Esophagus mucosa (tissue), 1 donor: ENCODE data around the gene SLC4A8. TPM values are rescaled to one million over a fixed set of nuclear protein-coding genes. Genes with fewer than 3 reads are reported as not detected.
"Not testable (repeated sequence)": the region's sequence is repeated elsewhere in the genome, so short reads cannot be mapped to it uniquely, and the experiment has no call there.

ENCODE experiments used
- ATAC-seq: fragments of 200-7000 bp; cut with Tn5 transposase; one replicate; pipeline ENCODE4 v1.9.1; 2020
- total RNA-seq: library from RNA; stranded (reverse); gene quantifications from one replicate; pipeline ENCODE4 v1.2.4, GENCODE V29; 2023
- donor health status: DM: yes; HTN: yes; CAD: no.

Gene SLC4A8
- total RNA-seq, 1 donor from 2014 or later = 0.20 TPM

DNA sequence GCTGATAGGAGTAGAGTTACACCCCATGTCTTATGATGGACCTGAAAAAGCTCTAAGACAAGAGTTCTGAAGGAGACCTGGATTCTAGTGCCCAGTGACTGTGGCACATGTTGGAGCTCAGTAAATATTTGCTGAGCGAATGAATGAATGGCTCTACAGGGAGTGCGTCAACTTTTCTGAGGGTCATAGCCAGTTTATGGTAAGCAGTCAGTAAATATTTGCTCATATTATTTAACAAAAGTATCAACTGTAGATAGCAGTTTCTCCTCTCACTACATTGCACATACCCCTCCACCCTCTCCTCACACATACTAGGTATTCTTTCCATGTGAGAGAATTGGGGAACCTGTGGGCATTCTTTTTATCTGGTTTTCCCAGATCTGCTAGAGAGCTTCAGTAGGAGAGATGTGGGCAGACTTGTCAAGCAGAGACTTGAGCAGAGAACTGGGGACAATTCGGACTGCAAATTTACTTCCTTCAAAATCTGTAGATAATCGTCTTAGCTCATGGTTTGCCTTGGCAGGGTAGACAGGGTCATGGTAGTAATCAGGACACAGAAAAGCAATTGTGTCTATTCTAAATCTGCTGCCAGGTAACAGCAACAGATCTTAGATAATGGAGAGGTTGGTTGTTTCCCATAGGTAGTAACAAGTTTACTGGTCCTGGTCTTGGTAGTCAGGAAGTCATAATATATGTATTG, 5.7 kb downstream of the SLC4A8 start:
- no peak for ATAC-seq

DNA sequence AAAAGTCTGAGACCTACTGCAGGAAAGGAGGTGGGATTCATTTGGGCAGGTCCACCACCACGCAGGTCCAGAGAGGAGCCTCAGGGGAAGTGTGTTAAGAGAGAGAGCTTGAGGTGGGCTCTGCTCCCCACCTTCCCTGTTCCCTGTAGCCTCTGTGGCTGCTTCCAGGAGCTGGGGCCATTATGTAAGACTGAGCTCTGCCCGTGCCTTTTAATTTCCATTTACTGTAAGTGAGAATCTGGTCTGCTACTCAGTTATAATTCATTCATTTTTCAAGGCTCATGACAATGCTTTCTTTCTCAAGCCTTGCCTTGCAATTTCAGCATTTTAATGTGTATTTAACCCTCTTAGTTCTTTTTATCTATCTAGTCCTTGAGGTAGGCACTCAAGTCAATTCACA, 8.3 kb downstream of the SLC4A8 start:
- ATAC-seq = no peak

DNA sequence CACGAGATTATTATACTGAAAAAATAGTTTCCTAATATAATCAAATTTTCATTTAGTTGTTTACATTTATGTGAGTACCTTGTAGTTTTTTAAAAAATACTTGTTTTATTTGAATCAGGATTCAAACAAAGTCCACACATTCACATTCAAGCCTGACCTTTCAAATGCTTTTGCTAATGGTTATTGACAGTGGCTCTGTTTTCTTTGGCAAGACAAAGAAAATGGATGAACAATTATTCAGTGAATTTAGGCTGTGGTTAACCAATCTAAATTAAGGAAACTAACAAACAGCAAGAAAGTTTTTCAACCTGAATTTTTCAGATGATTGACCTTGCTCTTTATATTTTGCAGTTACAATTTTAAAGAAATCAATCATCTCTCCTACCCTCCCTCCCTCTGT, 9.7 kb downstream of the SLC4A8 start:
- no peak for ATAC-seq

DNA sequence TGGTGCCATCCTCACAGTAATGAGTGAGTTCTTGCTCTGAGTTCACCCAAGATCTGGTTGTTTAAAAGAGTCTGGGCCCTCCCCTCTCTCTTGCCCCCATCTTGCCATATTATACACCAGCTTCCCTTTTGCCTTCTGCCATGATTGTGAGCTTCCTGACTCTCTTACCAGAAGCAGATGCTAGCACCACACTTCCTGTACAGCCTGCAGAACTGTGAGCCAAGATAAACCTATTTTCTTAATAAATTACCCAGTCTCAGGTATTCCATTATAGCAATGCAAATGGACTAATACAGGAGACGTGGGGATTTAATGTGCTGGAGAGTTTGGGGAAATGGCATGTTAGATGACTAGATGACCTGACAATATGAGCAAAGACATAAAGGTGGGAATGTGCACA, 12.8 kb downstream of the SLC4A8 start:
- no peak for ATAC-seq

DNA sequence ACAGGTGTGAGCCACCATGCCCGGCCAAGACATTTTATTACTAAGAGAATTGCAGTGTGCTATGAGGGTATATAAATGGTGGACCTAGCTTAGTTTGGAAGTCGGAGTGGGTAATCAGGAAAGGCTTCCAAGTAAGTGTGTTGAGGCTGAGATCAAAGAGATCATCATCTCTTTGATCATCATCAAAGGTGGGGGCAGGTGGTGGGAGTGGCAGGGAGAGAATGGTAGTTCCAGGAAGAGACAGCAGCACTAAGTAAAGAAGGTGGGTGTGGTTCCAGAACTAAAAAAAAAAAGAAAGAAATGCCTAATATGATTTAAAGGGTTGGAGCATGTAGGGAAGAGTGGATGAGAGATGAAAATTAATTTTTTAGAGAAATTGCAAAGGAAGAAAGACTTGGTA, 14.7 kb downstream of the SLC4A8 start:
- no peak for ATAC-seq

DNA sequence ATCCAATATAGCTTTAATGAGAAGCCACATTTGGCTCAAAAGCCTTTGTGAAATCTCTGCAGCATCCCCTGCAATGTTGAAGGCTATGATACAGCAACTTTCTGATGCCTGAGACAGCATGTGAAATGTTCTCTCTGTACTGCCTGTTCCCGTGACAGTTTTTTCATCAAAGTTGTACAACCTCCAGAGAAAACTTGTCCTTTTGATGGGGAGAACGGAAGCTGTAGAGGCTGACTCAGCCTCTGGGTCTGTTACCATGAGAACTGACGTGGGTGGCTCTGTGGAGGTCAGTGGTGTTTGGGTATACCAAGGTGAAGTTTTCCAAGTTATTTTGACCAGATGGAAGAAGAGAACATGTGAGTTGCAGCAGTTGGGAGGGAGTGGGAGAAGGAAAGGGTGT, 17.0 kb downstream of the SLC4A8 start:
- no peak for ATAC-seq

DNA sequence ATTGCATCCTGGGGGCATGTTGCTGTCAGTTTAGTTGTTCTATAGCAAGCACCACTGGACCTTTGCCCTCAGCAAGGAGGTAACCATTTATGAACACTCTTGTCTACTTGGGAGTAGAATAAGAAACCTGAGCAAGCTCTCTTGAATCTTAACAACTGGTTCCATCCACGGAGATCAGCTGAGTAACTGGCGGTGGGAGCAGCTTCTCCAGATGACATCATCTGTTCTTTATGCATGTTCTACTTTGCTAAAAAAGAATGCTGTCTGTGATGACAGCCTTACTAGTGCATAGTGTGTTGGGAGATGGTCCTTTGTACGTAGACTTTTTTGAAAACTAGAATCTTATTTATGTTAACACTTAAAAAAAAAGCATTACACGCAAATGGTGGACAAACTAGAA, 17.7 kb downstream of the SLC4A8 start:
- ATAC-seq = no peak

DNA sequence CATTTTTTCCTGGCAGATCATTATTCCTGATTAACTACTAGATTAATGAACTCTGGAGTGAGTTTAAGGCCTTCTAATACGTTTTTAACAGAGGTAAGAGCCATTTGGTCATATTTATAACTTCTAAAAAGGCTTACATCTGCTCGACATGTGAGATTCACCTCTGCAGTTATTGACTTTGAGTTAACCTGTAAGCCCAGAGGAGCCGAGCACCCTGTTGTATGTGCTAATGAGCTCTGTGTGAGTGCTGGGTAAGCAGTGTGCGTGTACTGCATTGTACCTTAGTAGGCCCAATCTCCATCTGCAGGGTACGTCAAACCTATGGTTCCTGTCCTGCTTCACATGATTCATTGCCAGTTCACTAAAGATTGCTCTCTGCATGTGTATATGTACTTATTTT, 18.9 kb downstream of the SLC4A8 start:
- no peak for ATAC-seq

DNA sequence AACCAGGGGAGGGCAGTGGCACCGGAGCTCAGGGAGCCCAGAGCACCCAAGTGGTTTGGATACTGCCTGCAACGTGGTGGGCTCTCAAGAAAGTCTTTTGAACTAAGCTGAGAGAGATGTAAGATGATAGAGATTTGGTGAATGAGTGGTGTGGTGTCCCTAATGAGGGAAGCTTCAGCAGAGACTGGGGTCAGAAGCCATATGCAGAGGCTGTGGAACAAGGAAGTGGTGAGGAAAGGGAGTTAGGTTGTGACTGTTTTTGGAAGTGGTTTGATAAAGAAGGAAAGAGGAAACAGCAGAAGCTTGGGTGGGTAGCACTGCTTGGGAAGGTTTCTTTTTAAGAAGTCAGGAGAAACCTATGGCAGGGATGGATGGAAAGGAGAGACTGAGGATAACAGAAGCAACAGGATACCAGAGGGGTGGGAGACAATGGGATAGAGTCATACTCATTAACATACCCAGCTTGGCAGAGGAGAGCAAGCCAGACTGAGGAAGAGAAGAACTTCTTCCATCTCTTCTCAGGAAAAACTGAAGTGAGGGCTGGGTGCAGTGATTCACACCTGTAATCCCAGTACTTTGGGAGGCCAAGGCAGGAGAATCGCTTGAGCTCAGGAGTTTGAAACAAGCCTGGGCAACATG, 24.1 kb downstream of the SLC4A8 start:
- no peak for ATAC-seq

DNA sequence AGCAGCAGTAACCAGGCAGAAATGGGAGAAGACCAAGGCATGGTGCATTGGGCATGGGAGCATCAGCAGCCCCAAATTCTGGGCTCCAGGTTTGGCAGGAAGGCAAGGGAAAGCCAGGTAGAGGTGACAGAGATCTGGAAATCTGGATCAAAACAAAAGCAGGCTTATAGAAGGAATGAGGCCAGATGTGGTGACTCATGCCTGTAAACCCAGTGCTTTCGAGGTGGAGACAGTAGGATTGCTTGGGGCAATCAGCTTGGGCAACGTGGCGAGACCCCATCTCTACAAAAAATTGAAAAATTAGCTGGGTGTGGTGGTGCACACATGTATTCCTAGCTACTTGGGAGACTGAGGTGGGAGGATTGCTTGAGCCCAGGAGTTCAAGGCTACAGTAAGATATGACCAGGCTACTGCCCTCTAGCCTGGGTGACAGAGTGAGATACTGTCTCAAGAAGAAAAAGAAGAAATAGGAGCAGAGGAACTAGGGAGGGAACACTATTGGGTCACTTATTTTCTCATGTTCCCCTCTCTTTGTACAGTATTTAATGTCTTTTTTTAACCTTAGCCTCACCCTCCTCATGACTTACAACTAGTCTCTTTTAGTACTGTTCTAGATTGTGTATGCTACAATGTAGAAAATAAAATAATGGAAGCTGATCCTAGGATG, 25.1 kb downstream of the SLC4A8 start:
- peak; percentile 63 for ATAC-seq

DNA sequence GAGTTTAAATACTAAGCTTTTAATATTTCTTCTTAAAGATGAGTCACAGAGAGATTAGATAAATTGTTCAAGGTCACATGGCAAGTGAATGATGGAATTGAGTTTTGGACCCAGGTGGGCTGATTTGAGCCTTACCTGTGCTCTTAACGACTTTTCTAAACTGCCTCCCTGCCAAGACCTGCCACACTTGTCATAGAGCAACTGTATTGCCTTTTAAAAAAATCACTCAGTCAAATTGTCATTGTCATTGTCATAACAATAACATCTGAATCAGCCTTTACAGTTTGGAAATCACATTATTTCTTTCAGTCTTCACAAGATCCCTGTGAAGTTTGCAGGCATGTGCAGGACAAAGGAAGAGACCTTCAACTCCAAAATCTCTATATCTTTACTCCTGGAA, 25.7 kb downstream of the SLC4A8 start:
- ATAC-seq = no peak

DNA sequence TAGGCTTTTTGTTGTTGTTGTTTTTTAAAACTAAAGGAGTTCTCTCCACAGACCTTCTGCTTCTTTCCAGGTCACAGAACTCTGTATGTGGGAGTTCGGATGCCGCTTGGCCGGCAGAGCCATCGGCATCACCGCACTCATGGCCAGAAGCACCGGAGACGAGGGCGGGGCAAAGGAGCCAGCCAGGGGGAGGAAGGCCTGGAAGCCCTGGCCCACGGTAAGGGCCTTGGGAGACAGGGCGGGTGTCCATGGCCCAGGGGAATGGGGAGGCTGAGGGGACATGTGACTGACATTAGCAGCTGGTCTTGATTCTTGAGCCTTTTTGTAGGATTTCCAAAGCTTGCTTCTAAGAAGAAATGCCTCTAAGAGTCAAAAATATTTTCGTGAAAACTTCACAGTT, 26.2 kb downstream of the SLC4A8 start:
- ATAC-seq = no peak

DNA sequence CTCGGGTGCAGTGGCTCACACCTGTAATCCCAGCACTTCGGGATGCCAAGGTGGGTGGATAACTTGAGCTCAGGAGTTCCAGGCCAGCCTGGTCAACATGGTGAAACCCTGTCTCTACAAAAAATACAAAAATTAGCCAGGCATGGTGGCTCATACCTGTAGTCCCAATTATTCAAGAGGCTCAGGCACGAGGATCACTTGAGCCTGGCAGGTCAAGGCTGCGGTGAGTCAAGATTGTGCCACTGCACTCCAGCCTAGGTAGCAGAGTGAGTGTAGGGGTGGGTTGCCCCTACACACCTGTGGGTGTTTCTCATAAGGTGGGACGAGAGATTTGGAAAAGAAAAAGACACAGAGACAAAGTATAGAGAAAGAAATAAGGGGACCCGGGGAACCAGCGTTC, 29.4 kb downstream of the SLC4A8 start:
- ATAC-seq = not testable (repeated sequence)

DNA sequence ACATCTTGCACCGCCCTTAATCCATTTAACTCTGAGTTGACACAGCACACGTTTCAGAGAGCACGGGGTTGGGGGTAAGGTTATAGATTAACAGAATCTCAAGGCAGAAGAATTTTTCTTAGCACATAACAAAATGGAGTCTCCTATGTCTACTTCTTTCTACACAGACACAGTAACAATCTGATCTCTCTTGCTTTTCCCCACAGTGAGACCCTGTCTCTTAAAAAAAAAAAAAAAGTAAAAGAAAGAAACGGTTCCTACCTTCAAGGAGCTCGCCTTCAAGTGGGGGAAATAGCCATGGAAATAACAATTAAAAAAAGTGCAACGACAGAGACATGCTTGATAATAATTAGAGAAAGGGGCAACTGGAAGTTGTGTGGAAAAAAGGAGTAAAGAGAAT, 30.4 kb downstream of the SLC4A8 start:
- ATAC-seq = not testable (repeated sequence)

DNA sequence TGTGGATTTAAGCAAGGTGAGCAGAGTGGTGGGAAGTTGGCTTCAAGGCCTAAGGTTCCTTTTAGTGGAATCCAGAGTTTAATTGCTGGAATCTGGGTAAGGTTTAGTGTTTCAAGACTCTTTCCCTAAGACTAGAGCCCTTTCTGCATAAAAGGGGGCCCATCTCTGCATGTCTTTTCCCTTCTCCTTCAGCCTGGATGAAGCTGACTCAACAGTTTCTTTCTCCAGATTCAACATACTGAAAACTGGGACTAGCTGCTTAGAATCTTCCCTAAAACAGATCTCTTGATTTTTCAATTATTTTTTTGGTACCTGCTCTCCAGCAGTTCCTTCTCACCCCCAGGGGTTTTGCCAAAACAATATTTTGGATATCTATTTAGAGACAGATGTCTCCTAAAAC, 34.0 kb downstream of the SLC4A8 start:
- ATAC-seq = no peak

DNA sequence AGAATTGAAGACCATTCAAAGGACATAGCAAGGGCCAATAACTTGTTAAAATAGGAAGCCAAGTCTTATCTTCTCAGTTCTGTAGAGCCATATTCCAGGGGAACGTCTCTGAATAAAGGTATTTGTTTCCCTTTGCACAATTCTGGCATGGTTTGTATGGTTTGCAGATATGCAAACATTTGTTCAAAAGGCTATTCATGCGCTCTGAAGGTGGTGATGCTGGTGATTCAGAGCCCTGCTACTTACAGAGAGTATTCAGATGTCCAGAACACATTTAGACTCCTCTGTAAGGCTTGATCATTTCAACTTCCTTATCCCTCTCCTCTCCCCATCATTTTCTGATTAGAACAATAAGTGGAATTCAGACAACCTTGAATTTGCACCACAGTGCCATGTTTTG, 35.9 kb downstream of the SLC4A8 start:
- no peak for ATAC-seq

DNA sequence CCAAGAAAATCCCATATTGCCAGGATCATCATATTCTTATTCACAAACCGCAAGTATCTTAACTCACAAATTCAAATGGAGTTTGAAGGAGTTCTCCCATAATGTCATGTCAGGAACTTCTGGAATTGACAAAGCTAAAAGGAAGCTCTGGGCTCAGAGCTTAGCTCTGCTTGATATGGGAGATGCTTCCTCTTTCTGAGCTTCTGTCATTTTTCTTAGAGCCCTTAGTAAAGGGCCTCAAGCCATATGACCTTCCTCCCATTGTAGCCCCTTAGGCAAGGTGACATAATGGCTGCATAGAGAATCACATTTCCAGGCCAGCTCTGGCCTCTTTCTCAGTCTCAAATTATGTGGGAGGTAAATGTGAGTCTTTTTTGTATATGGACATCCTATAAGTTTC, 40.9 kb downstream of the SLC4A8 start:
- ATAC-seq = no peak

DNA sequence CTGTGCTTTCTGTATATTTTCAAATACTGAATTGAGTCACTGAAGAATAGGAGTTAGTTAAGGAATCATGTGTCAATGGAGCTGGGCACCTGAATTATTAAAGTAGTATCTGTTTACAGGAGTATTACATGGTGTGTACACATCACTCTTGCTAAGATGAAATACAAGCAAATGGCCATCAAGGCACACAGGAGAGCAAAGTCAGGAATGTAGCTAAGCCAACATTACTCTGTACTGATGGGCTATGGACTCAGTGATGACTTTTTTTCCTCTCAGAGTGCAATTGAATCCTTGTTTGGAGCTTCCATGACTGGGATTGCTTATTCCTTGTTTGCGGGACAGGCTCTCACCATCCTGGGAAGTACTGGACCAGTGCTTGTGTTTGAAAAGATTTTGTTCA, 45.5 kb downstream of the SLC4A8 start:
- ATAC-seq = no peak

DNA sequence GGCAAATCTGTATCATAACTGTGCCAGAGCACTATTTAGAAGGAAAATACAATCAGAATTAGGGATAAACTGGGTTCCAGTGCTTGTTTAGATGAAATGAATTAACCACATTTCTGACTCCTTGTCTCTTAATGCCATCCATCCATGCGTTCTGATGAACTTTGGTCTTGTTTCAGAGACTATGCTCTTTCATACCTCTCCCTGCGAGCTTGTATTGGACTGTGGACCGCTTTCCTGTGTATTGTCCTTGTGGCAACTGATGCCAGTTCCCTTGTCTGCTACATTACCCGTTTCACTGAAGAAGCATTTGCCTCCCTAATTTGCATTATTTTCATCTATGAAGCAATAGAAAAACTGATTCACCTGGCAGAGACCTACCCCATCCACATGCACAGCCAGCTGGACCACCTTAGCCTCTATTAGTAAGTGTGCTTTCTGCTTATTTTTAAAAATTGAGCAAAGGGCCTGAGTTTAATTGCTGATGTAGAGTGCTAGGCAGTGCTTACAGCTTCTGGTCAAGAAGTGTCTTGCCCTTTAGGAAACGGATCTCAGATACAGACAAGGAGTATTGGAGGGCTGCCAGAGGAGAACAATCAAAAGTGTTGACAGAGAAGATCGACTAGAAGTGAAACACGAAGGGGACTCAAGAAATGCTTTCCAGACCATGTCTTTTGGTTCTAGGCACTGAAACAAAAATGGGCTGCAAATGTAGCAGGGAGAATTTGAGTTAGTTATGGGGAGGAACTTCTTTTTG, 46.7 kb downstream of the SLC4A8 start:
- ATAC-seq = no peak

DNA sequence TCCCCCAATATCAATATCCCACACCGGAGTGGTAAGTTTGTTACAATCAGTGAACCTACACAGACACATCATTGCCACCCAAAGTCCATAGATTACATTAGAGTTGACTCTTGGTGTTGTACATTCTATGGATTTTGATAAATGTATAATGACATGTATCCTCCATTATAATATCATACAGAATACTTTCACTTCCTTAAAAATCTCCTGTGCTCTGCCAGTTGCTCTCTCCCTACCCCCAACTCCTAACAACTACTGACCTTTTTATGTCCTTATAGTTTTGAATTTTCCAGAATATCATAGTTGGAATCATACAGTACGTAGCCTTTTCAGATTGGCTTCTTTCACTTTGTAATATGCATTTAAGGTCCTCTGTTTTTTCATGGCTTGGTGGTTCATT, 48.4 kb downstream of the SLC4A8 start:
- no peak for ATAC-seq

DNA sequence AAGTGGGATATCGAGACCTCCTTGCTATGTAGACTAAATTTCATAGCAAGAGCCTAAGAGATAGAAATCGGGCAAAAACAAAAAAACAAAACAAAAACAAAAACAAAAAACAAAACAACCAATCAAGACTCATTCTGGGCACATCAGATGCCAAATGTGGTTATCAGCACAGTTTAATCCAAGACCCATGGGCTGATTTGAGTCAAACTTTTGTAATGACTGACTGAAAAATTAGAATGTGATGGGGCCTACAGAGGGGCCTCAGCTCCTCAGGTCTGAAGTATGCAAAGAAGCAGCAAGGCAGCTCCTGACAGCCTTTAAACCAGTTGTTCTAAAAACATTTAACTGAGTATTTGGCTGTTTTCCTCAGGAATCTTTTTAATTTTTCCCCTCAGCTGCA, 49.3 kb downstream of the SLC4A8 start:
- no peak for ATAC-seq

DNA sequence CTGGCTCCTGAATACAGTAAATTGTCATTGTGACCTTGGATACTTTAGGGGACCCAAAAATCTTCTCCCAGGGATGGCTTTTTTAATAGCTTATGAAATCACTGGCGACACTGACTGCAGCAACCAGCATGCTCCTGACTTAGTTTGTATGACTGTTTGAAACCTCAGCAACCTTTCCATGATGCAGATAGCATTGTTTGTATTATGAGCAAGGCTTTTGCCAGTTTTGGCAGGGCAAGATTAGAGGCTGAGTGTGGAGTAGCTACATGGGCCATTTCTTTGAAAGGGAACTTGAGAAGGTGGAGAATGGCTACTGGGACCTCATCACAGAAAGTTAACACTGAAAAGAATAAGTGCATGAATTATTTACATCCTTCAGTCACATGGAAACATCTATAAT, 50.9 kb downstream of the SLC4A8 start:
- ATAC-seq = no peak

DNA sequence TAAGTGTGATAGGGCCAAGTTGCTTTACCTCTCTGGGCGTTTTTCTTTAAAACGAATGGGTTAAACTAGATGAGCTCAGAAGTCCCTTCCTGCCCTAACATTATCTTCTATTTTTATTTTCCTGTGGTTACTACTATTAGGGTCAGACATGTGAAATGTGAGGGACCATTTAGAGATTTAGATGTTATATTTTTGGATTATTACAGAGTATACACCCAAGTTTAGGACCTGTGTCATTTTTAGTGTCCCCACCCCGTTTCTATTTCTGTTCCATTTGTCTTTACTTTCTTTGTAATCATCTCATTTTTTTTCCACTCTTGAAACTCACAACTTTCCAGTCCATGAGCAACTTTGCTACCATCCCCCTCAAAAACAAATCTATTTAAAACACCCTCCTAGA, 56.3 kb downstream of the SLC4A8 start:
- ATAC-seq = no peak
